ENCODE measurements around the gene TUBB.

GRCh38 chr6:30752157-30752927, 32.2 kb downstream of the TUBB start:
- no peak for TF ChIP-seq EZH2 (IDR thresholded peaks at IDR 0.05; ENCODE audit: borderline replicate concordance, low read depth, low read length, severe bottlenecking)
- peak; percentile 51 for TF ChIP-seq POLR2A (IDR thresholded peaks at IDR 0.05; ENCODE audit: low read depth, low read length)
- peak in 1 of 2 donors; percentile 9 for TF ChIP-seq CTCF (IDR thresholded peaks at IDR 0.05; ENCODE audit: extremely low read depth in 1 of 2, insufficient read depth in 1 of 2, low read depth in 1 of 2, low read length in 2 of 2)
- TF ChIP-seq GATA2 (IDR thresholded peaks at IDR 0.05; ENCODE audit: insufficient read depth, insufficient read length, low read depth, low read length): peak; percentile 37
- TF ChIP-seq POLR2AphosphoS5 (IDR thresholded peaks at IDR 0.05; ENCODE audit: insufficient read depth, low read depth, low read length): peak; percentile 86
- TF ChIP-seq JUN (IDR thresholded peaks at IDR 0.05; ENCODE audit: borderline replicate concordance, insufficient read depth, insufficient read length, low read depth): peak; percentile 83
- no peak for TF ChIP-seq MYC (IDR thresholded peaks at IDR 0.05; ENCODE audit: low read depth, low read length)
- TF ChIP-seq MAX (IDR thresholded peaks at IDR 0.05; ENCODE audit: insufficient read depth, insufficient read length): no peak
- peak; percentile 86 for TF ChIP-seq FOS (IDR thresholded peaks at IDR 0.05; ENCODE audit: borderline replicate concordance, insufficient read depth, low read length)
